Activated CD4-positive, alpha-beta T cell treated with anti-CD3 and anti-CD28 coated beads, Interleukin-2, Interleukin-4, amounts not matched to agents 100 ng/mL and 50 ng/mL, durations not matched to agents 16 hours and 8 hours (primary cell): Measurements from ENCODE around the gene CFAP46.

Source experiments
- DNase-seq: peaks from one replicate; pipeline ENCODE4 v3.0.0-alpha.2; 2020; ENCODE audit warnings: low spot score

The CFAP46 gene

DNA sequence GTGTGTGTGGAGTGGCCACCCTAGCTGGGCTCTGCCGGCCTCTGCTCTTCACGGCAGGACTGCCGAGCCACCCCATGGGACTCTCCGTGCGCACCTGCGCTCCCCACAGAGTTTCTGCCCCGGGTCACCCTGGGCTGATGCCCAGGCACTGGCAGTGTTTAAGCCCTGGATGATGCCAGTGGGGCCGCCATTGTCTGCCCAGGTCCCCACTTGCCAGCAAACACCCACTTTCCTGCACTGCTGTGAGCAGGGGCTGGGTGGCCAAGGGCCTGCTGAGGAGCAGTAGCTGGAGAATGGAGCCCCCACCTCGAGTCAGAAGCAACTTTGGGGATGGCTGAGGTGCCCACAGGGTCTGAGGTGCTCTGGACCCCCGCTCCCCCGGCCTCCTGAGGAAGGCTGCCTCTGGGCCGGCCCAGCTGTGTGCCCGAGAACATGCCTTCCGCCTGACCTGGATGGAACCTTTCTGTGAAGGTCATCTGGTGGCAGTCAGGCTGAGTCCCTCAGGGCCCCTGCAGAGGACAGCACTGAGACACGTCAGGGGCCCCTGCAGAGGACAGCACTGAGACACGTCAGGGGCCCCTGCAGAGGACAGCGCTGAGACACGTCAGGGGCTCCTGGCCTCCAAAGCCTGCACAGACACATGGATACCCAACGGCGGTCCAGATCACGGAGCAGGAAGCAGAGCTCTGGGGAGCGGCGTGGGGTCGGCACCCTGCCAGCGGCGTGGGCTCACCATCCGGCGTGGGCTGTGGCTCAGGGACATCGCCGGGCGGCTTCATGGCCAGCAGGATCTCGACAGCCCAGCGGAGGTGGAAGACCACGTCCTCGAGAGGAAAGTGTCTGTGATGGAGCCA is 62.0 kb downstream of the CFAP46 start:
- no peak for DNase-seq

DNA sequence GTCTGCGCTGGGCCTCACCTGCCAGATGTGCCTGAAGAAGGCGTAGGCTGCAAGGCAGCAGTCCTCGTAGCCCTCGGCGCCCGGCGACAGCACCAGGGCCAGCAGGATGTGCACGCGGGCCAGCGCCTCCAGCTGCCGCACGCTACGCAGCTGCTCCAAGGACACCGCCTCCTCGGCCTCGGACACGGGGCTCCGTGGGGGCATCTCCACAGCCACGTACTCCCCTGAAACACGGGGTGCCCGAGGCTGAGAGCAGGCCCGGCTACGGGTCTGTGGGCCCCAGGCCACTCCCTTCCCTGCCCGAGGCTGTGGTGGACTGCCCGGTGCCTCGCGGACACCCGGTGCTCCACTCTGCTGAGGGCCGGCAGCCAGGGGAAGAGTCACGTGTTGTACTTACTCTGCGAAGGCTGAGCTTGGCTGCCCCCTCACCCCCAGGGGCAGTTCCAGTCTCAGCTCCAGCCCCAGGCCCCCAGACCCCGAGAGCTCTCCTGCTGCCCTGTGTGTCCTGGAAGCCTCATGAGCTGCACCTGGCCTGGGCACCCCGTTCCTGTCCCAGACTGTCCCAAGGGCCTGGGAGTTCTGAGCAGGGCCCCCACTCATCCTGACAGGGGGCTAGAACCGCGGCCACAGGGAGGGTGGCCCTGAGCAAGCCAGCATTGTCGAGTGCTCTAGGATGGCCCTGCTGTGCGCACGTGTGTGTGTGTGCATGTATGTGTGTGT is 62.8 kb downstream of the CFAP46 start:
- no peak for DNase-seq

DNA sequence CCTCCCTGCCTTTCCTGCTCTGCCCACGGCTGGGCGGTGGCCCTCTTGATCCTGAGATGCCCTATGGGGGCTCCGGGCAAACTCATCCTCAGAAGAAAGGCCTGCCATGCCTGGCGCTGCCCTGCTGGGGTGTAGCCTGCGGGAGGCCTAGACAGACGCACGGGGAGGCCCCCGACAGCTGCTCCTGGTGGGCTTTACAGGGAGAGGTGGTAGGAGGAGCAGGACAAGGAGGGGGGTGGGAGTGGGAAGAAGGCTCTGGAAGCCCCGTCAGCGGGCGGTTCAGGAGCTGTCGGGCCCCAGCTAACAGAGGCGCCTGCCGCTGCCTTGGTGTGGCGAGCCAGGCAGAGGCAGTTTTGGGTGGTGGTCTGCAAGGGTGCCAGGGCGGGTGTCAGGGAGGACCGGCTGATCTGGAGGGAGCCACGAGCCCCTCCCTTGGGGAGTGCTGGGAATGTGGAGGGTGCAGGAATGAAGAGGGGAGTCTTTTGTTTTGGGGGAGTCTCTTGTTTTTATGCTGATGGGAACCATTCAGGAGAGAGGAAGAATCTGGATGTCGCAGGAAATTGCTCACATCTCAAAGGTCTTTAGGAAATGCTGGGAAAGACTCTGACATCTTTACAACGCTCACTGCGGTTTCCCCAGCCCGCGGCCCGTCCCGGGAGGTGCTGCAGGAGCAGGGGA is 63.5 kb downstream of the CFAP46 start:
- DNase-seq: no peak

DNA sequence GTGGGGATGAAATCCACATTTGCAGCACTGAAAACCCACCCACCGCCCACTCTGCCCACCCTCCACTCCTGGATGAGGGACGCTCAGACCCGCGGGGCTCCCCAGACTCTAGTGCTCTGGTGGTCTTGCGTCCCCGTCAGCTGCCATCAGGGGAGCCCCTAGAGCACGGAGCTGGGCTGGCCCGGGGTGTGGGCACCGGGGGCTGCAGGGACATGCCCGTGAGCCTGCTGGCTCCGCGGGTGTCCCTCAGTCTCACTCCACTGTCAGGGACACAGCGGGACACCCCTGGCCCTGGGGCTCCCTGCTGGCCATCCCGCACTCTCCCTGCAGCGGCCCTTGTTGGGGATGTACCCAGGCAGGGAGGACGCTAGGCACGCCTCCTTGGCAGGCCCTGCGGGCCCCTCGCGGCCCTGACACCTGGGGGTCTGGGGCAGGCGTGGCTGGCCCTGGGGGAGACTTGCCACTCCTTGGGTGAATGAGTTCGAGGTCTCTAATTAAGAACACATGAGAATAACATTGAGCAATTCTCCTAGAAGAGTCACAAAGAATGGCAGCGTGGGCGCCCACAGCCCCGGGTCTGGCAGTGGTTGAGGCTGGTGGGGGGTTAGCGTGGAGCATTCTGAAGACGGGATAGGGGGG is 64.2 kb downstream of the CFAP46 start:
- no peak for DNase-seq

DNA sequence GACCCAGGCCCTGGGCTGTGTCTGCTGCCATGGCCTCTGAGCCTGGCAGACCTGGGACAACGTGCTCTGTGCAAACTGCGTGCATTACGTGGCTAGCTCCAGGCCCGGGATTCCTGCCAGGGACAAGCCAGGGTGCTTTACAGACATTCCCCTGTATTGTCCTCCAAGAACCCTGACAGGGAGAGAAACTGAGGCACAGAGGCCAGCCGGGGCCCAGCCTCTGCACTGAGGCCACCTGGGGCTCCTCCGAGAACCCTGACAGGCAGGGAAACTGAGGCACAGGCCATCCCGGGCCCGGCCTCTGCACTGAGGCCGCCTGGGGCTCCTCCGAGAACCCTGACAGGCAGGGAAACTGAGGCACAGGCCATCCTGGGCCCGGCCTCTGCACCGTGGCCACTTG is 64.9 kb downstream of the CFAP46 start:
- no peak for DNase-seq

DNA sequence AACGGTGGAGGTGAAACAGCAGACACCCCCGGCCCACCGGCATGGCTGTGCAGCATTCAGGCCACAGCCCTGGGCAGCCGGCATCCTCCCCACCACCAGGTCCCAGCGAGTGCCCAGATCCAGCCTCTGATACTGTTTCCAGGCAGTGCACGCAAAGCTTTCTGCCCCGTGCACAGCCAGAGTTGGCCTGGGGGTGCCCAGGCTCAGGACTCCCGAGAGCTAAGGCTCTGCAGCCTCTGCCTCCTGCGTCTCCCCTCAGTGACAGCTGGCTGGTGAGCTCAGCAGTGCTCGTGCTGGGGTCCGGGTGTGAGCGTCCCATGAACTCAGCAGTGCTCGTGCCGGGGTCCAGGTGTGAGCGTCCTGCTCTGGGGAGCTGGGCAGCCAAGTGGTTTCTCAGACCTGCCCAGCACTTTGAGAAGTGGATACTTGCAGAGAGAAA is 65.4 kb downstream of the CFAP46 start:
- no peak for DNase-seq

DNA sequence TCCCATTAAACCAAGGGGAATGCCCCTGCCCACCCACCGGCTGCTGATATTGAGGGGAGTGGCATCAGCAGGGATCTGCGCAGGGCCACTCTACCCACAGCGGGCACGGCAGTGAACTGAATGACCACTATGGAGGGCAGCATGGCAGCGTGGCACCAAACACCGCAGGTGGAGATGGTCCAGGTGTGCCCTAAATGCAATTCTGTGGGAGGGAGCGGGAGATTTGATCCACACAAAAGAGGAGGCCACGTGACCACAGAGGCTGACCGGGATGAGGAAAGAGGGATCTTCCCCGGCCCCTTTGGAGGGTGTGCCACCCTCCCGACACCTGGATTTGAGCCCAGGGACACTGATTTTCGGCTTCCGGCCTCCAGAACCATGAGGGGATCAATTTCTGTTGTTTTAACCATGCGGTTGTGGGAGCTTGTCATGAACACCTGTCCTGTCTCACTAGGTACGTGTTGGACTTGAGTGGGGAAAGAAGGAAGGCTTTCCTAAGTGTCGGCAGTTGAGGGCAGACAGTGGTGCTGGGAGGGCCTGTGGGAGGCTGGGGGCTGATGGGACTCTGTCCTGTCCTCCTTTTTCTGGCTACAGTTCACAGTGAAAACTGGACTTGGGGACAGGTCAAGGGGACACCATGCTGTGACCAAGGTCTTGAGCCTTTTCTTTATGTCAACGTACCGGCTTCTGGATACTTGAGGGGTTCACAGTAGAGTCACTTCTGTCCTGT is 66.1 kb downstream of the CFAP46 start:
- DNase-seq: no peak

DNA sequence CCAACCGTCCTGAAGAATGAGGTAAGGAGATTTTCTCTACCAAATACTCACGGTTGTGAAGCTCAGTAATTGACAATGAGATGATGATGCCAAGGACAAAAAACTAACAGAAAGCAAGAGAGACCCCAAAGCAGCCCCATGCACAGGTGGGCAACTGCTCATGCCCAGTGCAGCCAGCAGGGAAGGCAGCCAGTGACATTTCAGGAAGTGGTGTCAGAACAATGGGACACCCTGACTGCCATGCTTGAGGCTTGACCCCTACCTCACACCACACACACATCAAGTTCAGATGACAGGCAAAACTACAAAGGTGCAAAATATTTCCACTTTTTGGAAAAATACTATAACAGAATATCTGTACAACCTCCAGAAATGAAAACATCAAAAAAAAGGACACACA is 66.9 kb downstream of the CFAP46 start:
- DNase-seq: no peak

DNA sequence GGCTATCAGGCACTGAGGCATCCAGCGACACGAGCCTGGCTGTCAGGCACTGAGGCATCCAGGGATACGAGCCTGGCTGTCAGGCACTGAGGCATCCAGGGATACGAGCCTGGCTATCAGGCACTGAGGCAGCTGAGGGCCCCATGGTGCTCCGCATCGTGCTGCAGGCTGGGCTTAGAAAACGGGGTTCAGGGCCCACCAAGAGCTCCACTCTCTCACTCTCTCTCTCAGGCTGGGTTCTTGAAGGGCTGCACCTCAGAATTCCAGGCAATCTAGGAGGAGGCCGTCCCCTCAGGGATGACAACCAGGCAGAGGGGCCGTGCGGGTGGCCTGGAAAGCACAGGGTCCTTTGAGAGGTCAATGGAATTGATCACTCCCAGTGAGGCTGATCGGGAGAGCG is 69.0 kb downstream of the CFAP46 start:
- no peak for DNase-seq

DNA sequence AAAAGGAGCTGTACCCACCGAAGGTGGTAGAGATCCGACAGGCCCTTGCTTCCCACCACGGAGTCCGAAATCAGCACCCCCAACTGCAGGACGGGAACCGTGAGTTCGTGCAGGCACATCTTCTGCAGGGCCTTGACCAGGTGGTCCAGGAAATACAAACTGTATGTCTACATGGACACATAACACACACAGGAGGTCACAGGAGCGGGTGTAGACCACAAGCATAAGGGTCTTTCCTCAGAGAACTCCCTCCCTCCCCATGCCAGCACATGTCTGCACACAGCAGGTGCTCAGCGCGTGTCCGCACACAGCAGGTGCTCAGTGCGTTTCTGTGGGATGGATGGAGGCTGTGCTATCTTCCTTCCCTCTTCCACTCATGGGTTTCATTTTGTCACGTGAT is 69.7 kb downstream of the CFAP46 start:
- no peak for DNase-seq

DNA sequence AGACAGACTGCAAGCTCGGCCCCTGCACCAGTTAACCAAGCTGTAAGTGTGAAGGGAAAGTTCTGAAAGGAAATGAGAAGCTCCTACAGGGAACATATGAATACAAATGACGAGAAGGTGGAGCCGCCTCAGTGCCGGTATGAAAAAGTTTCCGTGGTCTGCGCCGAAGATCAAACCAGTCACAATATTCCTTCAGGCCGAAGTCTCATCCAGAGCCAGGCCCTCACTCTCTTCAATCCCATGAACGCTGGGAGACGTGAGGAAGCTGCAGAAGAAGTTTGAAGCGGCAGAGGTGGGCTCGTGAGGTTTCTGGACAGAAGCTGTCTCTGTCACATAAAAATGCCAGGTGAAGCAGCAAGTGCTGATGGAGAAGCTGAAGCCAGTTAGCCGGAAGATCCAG is 71.9 kb downstream of the CFAP46 start:
- DNase-seq: no peak

DNA sequence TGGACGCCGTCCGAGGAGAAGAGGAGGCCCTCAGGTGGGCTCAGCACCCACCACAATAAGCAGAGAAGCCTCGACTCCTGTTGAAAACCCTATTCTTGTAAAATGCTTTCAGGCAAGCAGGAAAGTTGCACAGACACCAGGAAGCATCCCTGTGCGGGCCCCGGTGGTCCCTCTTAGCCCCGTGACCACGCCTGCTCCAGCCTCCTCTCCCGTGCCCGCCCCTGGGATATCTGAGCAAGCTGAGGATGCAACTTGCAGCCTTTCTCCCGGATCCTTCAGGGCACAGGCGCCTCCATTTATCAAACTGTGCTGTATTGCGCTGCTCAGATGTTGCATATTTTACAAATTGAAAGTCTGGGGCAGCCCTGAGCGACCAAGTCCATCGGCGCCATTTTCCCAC is 72.7 kb downstream of the CFAP46 start:
- no peak for DNase-seq

DNA sequence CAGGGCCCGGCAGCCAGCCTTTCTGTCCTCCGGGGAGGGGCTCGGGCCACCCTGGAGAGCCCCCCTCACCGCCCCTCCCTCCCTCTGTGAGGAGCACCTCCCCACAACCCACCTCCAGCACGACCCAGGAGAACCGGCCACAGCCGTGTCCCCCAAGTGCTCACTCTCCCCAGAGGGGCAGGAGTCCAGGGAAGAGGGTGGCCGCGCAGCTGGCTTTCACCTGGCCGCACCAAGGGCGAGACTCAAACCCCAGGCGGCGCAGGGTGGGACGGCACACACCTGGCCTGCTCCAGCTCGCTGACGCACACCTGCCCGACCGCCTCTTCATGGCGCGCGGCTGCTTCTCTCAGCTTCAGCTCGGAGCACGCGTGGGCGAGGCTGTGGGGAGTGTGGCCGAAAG is 73.4 kb downstream of the CFAP46 start:
- no peak for DNase-seq

DNA sequence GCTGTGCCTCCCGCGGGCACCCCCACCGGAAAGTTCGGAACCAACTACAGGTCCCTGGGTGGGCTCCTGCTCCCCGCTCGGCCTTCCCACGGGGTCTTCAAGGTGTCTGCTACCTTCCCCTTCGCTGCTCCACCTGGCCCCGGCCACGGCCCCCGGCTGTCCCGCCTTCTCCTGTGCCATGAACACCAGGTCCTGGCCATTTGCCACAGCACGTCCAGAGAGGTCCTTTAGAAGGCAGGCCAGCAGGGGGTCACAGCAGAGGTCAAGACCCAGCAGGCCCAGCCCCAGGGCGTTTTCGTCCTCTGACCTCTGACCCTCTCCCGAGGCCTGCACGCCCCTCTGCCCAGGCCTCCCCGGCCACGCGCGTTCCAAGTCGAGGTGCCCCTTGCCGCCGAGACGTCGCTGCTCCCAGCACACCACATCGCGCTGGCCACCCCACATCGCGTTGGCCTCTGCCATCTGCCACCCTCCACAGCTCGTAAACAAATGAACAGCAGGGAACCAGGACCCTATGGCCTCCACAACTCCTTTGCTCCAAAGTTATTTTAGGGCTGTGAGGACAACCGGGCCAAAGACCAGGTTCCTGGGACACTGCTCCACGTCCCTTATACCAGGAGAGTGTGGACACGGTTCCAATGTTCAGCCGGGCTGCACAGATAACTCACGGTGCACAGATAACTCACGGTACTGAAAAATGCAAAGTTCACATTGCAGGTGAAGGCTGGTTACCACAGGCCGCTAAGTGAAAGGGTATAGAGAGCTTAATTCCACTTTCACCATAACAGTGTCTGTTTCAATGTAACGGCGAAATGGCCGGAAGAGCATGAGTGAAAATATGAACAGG is 74.3 kb downstream of the CFAP46 start:
- DNase-seq: no peak

DNA sequence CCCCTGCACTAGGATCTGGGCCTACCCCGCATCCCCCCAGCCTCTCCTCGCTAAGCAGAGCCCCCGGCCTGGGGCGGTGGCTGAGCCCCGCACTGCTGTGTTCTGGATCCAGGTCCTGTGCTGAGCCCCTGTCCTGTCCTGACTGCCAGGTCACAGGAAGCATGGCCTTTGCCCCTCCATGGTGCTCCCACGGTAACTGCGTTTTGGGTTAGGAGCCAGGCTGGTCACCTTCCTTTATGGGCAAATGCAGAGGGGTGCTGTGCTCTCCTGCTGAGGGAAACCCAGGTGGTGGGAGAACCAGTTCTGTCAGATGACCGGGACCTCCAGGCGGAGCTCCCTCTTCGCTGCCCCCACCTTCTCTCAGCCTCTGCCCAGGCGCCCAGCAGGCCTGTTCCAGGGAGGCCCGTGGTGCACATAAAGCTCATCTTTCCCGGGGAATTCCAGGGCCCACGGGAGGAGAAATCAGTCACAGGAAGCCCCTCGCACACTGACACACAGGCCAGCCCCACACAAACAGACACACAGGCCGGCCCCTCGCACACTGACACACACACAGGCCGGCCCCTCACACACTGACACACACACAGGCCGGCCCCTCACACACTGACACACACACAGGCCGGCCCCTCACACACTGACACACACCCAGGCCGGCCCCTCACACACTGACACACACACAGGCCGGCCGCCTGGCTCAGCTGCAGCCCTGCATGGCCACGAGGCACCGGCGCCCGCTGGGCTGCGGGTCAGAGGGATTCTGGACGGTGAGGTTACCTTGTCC is 75.6 kb downstream of the CFAP46 start:
- DNase-seq: no peak

DNA sequence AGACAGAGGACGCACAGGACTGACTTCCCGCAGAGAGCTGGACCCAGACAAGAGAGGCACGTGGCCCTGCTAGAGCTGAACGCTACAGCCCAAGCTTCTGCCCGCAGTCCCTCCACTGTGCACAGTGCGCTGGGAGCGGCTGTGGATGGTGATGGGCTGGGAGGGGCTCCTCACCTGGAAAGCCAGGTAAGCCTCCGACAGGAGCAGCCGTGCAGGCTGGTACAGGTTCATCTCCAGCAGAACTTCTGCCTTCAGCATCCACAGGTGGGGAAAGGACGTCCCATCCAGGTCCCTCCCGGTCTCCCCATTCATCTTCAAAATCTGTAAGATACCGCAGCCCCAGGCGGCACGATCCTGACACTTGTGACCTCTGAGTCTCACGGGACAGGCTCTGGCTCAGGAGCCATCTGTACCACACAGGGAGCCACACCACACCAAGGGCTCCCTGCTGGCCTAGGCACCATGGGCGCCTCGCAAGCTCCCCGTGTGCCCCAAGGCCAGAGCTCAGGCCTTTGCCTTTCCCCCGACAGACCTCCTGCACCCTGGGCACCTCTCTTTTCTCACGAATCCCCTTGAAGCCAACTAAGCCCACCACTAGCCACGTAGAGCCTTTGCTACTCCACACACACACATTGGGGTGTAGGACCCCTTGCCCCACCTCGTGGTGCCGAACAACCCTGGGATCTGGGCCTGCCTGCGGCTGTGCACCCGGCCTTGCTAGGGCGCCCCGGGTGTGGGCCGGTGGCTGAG is 76.3 kb downstream of the CFAP46 start:
- no peak for DNase-seq

DNA sequence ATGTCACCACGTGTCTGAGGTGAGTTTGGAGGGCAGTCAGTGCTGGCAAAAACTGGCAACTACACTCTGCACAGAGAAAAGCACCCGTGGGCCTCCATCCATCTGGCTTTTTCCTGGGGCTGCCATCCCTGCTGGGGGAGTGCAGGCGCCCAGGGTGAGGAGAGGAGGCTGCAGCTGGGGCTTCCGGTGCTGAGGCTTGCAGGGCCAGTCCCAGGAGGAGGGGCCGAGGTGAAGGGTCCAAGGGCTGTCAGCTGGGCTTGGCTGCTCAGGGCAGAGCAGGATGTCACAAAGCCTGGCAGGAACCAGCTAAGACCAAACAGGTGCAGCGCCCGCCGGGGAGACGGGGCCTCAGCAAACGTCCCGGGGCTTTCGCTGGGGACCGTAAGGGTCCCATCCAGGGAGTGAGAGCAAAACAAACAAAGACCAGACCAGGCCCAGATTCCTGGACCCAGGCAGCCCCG is 77.2 kb downstream of the CFAP46 start:
- no peak for DNase-seq

DNA sequence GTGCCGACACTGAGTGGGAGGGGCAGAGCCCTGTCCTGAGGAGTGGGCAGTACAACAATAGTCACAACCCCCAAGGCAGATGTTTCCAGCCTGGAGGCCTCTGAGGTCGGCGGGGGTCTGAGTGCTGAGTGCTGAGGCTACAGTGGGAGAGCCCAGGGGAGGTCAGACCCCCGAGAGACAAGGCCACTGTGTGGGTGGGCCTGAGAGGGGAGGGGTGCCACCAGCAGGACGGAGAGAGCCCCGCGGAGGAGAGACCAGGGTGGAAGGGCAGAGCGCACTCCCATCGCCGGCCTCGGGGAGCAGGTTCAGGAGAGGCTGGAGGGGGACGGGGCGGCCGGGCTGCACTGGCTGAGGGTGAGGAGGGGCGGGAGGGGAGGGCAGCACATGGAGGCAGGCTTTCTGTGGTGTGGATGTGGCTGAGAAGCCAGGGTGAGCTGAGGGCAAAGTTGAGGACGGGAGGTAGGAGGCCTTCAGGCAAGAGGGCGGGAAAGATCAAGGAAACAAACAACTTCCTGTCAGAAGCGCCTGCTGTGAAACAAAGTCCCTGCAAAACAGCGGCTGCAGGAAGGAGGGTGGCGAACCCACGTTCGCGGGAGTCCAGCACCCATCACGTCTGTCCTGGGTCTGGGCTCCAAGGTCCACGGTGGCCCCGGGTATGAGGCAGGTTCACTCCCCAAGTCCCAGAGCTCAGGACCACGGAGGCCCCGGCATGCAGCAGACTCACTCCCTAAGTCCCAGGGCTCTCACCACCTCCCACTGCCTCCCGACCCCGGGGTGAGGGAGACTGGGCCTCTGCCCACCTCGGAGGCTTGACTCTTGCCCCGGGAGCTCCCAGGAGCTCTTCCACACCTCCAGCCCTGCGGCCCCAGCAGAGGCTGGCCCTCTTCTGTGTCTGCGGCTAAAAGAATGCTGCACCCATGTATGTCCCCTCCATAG is 79.6 kb downstream of the CFAP46 start:
- DNase-seq: no peak
